ENCODE results near the gene SPAM1. TPM values are rescaled to one million over a fixed set of nuclear protein-coding genes. Genes with fewer than 3 reads are reported as not detected.

Gene SPAM1
- total RNA-seq, 1 donor from 2014 or later, result not detected

Other genes with a start within 250 kb of the SPAM1 start
- gene WASL, start 176.2 kb upstream of the SPAM1 start, total RNA-seq, result 24.9 and 25.6 TPM in 2 replicates
- 0.18 TPM in 1 of 2 replicates, not detected in the other for gene HYAL4, start 80.1 kb upstream of the SPAM1 start, total RNA-seq
- not detected in 2 replicates for gene TMEM229A, start 107.8 kb downstream of the SPAM1 start, total RNA-seq